Measurements from ENCODE around the gene FAM111A. TPM values are rescaled to one million over a fixed set of nuclear protein-coding genes. Genes with fewer than 3 reads are reported as not detected.

The FAM111A gene
- polyA plus RNA-seq, 1 of the 3 experiments (the other 2 are of a cell fraction) = 5.9 TPM

GRCh38 chr11:59180168-59180776, 37.6 kb downstream of the FAM111A start:
- Histone ChIP-seq H4K20me1 (ENCODE audit: insufficient read depth) (no peaks in the 10 kb centered on the region), H3F3A (replicated peaks; ENCODE audit: insufficient read depth) (no peaks in the 10 kb centered on the region), H3K27me3 (ENCODE audit: insufficient read depth) (peaks cover 1% of the 10 kb centered on the region; the same call in 1 of the 2 replicates), H3K4me2 (no peak overlapping the region), H3K9me3 (no peaks in the 10 kb centered on the region), H3K4me3 (ENCODE audit: low read depth in 2 of 2, low read length in 1 of 2) (no peak overlapping the region), H3K9me2 (no peaks in the 10 kb centered on the region), H2AFZ (ENCODE audit: low read depth) (no peak overlapping the region), H3K9ac (no peak overlapping the region), H3K79me2 (ENCODE audit: insufficient read depth) (no peaks in the 10 kb centered on the region), H3K27ac (ENCODE audit: low read depth in 2 of 2, low read length in 1 of 2) (no peak overlapping the region), H3K4me1 (ENCODE audit: control insufficient read depth in 1 of 2, insufficient read depth in 2 of 2, low read depth in 1 of 2, low read length in 1 of 2) (no peaks in the 10 kb centered on the region), H3K36me3 (replicated peaks in 1 of 2; ENCODE audit: control insufficient read depth in 1 of 2, insufficient read depth in 2 of 2, low read length in 1 of 2) (no peaks in the 10 kb centered on the region)
- no peak for DNase-seq
- WGBS (ENCODE audit: low lambda C conversion rate) = 8% methylated on average over 2 of the region's 2 CpGs
- CTCF ChIA-PET = interaction anchor here (2.0 to 2.5 kb wide), 3 partner anchors 8 to 26 kb away, joined by 7 to 13 read pairs (median 8); partner anchors contain the start of gene DTX4
- TF ChIP-seq REST (IDR thresholded peaks at IDR 0.05; ENCODE audit: low read depth, low read length) (no peak), CHD2 (IDR thresholded peaks at IDR 0.05; ENCODE audit: low read length, partially characterized antibody) (no peak), MXI1 (IDR thresholded peaks at IDR 0.05; ENCODE audit: low read depth, low read length) (no peak), POLR2AphosphoS5 (IDR thresholded peaks at IDR 0.05; ENCODE audit: low read depth, low read length) (no peak), SMC3 (IDR thresholded peaks at IDR 0.05; ENCODE audit: low read depth, low read length) (no peak), FOSL2 (IDR thresholded peaks at IDR 0.05; ENCODE audit: borderline replicate concordance, low read depth) (no peak), YY1 (IDR thresholded peaks at IDR 0.05; ENCODE audit: low read depth) (no peak), MEF2A (IDR thresholded peaks at IDR 0.05; ENCODE audit: borderline replicate concordance, low read depth) (no peak), MAX (IDR thresholded peaks at IDR 0.05; ENCODE audit: low read depth) (no peak), RXRA (IDR thresholded peaks at IDR 0.05; ENCODE audit: borderline replicate concordance, low read depth) (no peak), FOXM1 (IDR thresholded peaks at IDR 0.05; ENCODE audit: low read depth) (no peak), TCF12 (IDR thresholded peaks at IDR 0.05) (no peak), USF1 (IDR thresholded peaks at IDR 0.05; ENCODE audit: borderline replicate concordance, low read depth) (no peak), SIN3A (IDR thresholded peaks at IDR 0.05; ENCODE audit: borderline replicate concordance, low read depth, low read length) (no peak), PBX3 (IDR thresholded peaks at IDR 0.05) (no peak)
- TF ChIP-seq, protein P1, sequence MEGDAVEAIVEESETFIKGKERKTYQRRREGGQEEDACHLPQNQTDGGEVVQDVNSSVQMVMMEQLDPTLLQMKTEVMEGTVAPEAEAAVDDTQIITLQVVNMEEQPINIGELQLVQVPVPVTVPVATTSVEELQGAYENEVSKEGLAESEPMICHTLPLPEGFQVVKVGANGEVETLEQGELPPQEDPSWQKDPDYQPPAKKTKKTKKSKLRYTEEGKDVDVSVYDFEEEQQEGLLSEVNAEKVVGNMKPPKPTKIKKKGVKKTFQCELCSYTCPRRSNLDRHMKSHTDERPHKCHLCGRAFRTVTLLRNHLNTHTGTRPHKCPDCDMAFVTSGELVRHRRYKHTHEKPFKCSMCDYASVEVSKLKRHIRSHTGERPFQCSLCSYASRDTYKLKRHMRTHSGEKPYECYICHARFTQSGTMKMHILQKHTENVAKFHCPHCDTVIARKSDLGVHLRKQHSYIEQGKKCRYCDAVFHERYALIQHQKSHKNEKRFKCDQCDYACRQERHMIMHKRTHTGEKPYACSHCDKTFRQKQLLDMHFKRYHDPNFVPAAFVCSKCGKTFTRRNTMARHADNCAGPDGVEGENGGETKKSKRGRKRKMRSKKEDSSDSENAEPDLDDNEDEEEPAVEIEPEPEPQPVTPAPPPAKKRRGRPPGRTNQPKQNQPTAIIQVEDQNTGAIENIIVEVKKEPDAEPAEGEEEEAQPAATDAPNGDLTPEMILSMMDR (IDR thresholded peaks at IDR 0.05) = no peak
- POLR2A ChIA-PET = no interaction called here
